ENCODE measurements around the gene IRAK1BP1.

DNA sequence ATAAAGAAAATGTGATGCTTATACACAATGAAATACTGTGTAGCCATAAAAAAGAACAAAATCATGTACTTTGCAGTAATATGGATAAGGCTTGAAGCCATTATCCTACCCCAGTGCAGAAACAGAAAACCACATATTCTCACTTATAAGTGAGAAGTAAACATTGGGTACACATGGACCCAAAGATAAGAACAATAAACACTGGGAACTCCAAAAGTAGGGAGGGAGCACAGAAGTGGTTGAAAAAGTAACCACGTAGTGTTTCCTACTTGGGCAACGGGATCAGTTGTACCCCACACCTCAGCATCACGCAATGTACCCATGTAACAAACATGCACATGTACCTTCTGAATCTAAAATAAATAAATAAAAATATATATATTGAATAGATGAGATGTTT, 8.2 kb downstream of the IRAK1BP1 start:
- TF ChIP-seq, protein P1, sequence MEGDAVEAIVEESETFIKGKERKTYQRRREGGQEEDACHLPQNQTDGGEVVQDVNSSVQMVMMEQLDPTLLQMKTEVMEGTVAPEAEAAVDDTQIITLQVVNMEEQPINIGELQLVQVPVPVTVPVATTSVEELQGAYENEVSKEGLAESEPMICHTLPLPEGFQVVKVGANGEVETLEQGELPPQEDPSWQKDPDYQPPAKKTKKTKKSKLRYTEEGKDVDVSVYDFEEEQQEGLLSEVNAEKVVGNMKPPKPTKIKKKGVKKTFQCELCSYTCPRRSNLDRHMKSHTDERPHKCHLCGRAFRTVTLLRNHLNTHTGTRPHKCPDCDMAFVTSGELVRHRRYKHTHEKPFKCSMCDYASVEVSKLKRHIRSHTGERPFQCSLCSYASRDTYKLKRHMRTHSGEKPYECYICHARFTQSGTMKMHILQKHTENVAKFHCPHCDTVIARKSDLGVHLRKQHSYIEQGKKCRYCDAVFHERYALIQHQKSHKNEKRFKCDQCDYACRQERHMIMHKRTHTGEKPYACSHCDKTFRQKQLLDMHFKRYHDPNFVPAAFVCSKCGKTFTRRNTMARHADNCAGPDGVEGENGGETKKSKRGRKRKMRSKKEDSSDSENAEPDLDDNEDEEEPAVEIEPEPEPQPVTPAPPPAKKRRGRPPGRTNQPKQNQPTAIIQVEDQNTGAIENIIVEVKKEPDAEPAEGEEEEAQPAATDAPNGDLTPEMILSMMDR (IDR thresholded peaks at IDR 0.05; ENCODE audit: low read depth, low read length): no peak
- no peak for TF ChIP-seq EZH2phosphoT487 (IDR thresholded peaks at IDR 0.05; ENCODE audit: low read depth)

Data from OCI-LY3 (cell line).